Lung microvascular endothelial cell (primary cell): ENCODE results near the gene GLYATL3. TPM values are rescaled to one million over a fixed set of nuclear protein-coding genes. Genes with fewer than 3 reads are reported as not detected.

Experiments
- DNase-seq, 2 donors: peaks; one replicate each; pipeline versions ENCODE4 v3.0.0 to v3.0.0-alpha.2; 2010; ENCODE audit warnings: low read depth in 2 of 2
- total RNA-seq: library from RNA; depleted of rRNA; stranded (reverse); fragments of >200 nt; gene quantifications from 2 replicates; pipeline ENCODE4 v1.2.1, GENCODE V29; 2014

GLYATL3 gene
- total RNA-seq, 1 donor from 2014 or later: not detected

DNA sequence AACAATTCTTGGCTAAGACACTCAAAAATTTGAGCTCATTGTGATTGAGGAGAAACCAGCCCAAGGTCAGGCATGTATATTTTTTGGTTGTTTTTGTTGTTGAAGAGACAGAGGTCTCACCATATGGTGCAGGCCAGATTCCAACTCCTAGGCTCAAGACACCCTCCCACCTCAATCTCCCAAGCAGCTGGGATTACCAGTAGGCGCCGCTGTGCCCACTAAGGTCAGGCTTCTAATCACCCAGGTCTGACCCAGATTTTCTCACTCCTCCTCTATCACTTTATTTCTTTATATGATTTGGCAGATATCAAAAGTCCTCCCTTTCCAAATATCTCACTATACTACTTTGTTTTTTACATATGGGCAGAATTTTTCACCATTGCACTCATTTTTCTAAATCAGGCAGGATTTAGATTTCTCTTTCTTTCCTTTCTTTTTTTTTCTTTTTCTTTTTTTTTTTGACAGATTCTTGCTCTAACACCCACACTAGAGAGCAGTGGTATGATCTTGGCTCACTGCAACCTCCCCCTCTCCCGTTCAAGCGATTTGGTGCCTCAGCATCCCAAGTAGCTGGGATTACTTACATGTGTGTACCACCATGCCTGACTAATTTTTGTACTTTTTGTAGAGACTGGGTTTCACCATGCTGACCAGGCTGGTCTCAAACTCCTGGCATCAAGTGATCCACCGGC lies 49.0 kb downstream of the GLYATL3 start:
- DNase-seq: peak in 1 of 2 donors; percentile 22

DNA sequence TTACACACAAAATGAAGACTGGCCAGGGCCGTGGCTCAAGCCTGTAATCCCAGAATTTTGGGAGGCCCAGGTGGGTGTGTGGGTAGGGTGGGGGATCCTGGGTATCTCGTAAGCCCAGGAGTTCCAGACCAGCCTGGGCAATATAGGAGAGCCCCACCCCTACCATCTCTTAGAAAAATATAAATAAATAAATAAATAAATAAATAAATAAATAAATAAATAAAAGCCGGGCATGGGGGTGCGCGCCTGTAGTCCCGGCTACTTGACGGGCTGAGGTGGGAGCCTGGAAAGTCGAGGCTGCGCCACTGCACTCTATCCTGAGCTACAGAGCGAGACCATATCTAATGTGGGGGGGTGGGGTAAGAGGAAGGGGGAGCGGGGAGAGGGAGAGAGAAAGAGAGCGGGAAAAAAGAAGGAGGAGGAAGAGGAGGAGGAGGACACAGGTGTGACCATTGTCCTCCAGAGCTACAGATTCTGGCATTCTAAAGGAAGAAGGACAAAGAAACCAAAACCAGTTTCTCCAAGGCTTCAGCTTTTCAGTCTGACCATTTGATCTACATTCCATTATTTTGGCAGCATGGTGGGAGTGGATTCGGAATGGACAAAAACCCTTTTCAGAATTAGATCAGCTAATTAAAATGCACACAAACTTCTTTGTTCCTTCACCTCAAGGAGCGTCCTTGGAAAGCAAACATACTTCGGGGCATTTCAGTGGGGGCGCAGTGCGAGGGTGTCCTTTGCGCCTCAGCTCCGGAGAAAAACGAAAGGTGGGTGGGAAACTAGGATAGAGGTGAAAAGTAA lies 50.2 kb downstream of the GLYATL3 start:
- DNase-seq: no peak

DNA sequence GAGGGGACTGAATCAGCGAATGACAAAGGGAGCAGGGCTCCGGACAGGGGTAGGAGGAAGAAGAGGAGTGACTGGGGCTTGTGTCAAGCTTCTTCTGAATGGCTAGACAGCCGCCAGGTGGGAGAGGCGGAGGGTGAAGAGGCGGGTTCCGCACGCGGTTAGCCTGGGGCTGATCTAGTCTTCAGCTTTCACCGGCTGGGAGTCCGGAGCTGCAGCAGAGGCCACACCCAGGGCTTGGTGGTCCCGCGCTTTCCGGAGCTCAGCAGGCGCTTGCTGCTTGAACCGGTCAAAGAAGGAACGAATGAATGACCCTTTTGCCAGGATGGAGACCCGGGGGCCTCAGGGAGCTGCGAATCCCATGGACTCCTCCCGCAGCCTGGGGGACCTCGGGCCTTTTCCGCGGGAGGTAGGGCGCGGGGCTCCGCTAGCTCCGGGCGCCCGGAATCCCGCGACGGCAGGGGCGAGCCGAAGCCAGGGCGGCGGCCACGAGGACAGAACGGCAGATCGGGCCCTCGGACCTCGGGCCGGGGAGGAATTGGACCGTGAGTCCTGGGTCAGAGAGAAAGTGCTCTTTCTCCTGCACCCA lies 50.9 kb downstream of the GLYATL3 start, which contains the start of gene C6orf141:
Gene C6orf141, plus strand, starts transcription at position 177 of the 586 bp plus-strand sequence. Its CDS starts 125 bp downstream, at position 302.
- DNase-seq: peak; percentile 27 to 71

DNA sequence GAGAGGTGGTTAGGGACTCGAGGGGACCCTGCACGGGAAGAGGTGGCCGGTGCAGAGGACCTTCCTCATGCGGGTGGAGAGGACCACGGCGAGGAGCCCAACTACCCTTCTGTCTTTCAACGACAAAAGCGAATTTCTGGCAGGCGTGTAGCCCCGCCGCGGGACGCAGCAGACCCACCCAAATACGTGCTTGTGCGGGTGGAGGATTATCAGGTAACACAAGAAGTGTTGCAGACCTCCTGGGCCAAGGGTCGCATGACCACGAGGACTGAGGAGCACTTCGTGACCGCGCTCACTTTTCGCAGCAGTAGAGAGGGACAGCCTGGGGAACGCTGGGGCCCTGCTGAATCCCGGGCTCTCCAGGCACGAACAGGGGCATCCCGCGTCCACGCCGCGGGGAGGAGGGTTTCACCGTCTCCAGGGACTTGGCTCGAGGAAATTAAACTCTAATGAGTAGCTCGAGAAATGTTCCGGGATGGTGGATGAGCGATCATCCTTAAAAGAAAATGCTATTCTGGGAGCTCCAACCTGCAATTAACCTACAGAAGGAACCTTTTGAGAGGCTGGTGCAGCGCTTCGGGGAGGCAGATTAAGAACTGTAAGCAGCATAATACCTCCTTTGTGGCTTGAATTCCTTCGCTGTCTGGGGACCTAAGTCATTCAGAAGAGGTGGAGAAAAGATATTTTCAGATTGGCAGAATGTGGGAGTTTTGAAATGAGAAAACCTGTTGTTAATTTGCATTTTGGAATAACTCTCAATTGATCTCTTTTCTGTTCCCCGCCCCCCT lies 51.5 kb downstream of the GLYATL3 start:
- DNase-seq: peak; percentile 25 to 49

DNA sequence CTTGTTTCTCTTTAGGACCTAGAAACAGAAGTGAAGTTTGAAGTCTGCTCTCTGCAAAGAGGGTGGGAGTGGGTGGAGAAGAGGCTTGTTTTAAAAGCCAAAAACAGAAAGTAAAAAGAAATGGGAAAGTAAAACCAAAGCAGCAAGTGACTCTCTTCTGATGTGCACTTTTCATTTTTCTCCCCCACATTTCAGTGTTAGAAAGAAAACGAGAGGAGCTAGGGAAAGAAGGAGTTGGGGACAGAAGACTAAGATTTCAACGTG lies 52.1 kb downstream of the GLYATL3 start:
- DNase-seq: peak in 1 of 2 donors; percentile 30

DNA sequence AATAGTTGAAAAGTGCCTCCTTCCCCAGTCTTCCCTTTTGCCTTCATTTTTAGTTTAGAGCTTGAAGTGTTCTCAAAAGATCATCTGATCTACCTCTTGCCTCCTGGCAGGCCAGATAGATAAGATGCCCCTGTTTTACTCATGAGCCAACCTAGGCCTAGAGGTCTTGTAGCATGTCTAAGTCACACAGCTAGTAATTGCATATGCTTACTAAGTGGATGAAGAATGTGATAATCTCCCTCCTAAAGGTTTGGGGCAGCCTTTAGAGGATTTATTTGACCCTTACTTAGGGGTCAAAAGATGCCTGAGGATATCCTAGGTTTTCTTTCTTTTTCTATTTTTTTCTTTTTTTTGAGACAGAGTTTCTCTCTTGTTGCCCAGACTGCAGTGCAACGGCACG lies 52.9 kb downstream of the GLYATL3 start:
- no peak for DNase-seq

DNA sequence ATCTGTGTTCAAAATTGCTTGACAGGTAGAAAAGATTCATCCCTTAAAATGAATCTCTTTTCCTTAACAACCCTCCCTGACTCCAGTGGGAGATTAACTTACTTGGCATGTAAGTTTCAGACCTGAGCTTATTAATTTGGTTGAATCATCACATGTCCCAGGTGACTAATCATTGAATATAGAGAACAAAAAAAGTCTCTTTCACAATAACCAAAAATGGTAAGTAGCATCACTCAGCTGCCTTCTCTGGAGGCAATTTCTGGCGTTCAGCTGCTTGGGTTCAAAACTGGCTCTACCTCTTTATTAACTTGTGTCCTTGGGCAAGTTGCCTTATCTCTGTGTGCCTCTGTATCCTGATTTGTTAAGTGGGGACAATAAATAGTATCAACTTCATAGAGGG lies 53.7 kb downstream of the GLYATL3 start:
- DNase-seq: peak; percentile 7 to 31

DNA sequence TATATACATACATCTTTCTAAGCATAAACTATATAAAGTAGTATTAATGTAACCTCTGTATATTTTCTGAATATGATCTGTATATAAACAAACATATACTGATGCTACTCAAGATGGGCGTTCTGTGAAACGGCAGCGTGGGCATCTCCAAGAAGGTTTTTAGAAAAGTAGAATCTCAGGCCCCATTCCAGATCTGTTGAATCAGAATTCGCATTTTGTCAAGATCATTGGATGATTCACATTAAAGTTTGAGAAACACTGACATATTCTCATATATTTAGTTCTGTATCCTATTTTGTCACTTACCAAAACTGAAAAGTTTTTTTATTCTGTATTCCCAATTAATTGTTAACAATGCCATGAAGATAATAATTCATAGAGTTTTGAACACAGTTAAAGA lies 56.2 kb downstream of the GLYATL3 start:
- DNase-seq: no peak

DNA sequence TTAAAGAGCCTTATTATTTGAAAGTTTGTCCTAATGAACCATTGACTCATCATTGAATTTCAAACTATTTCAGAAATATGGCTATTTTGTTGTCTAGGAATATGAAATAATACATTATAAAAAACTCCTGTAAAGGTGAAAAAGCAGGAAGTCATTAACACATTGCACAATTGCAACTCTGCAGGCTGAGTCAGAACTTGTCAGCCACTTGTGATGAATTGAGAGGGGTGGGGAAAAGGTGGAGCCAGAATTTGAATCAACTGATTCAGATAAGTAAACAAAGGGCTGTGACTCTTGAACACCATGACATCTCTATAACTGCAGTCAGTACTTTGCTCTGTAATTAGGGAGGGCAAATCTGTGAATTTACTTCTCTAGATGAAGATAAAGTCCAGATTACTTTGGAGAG lies 56.7 kb downstream of the GLYATL3 start:
- peak; percentile 94 to 95 for DNase-seq

DNA sequence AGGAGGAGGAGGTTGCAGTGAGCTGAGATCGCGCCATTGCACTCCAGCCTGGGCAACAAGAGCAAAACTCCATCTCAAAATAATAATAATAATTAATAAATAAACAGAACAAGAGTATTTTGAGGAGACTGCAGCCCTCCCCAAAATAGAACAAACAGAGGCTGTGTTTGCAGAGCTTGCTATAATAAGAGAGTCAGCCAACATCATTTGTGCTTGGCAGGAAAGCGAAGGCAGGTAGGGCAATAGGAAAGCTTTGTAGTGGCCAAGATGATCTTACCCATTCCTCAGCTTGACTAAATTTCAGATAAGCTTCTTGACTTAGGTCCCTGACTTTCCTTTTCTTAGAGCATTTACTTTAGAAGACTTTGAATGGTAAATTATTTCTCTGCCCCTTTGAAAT lies 57.5 kb downstream of the GLYATL3 start:
- no peak for DNase-seq

DNA sequence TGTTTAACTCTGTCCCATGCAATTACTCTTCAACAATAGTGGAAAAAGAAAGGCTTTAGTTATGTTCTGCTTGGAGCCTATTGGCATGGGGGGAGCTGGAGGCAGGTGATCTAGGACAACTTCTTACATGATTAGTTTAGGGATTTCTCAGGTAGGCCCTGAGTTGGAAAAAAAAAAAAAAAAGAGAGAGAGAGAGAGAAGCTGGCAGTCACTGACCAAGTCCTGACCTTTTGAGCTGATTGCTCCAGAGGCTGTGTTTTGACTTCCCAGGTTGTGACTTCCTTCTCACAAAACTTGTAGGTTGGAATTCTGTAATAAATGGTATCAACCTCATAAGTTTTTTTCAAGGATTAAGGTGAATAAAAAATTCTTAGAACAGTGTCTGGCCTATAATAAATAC lies 58.5 kb downstream of the GLYATL3 start:
- no peak for DNase-seq

DNA sequence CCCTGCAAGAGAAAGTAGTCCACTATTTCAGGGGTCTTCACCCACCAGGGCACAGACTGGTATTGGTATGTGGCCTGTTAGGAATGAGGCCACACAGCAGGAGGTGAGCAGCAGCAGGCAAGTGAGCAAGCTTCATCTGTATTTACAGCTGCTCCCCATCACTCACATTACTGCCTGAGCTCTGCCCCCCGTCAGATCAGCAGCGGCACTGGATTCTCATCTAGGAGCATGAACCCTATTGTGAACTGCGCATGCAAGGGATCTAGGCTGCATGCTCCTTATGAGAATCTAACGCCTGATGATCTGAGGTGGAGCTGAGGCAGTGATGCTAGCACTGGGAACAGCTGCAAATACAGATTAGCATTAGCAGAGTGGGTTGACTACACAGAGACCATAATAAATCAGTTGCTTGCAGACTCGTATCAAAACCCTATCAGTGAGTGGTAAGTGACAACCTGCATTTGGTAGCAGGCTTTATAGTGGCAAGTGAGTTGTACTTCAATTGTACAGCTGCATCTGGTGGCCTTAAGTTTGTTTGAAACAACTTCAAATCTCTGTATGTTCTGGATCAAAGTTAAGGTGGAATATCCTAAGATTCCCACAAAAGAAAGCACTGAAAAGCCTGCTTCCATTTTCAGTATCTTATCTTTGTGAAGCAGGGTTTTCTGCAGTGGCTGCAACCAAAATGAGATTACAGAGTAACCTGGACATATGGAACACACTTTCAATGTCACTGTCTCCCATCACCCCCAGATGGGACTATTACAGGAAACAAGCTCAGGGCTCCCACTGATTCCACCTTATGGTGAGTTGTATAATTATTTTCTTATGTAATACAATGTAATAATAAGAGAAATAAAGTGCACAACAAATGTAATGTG lies 63.5 kb downstream of the GLYATL3 start:
- no peak for DNase-seq

DNA sequence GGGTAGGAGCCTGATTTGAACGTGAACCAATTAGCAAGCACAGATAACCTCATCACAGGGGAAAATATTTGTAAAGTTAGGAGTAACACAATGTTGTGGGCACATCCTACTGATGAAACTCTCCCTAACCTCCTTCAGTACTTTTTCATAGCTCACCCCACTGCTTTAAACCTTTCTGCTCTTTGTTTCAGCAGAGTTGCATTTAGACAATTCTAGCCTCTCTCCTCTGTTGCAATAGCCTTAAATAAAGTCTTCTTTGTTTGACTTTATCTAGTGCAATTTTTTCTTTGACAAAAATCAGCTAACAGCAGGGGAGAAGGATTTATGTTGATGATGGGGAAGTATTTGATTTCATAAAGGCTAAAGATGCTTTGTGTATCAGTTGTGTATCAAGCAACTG lies 64.8 kb downstream of the GLYATL3 start:
- DNase-seq: no peak

DNA sequence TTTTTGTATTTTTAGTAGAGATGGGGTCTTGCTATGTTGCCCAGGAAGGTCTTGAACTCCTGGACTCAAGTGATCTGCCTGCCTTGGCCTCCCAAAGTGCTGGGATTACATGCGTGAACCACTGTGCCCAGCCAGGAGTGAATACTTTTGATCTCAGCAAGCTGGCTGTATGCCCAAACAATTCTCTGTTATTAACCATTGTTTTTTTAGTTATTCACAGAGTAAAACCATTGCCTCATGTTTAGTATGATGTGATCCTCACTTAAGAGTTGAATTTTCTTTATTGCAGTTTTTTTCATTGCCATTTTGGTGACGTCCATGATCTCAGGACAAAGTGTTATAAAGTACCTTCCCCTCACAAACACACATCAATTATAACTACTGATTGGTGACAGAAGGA lies 65.5 kb downstream of the GLYATL3 start:
- DNase-seq: peak; percentile 62 to 83

DNA sequence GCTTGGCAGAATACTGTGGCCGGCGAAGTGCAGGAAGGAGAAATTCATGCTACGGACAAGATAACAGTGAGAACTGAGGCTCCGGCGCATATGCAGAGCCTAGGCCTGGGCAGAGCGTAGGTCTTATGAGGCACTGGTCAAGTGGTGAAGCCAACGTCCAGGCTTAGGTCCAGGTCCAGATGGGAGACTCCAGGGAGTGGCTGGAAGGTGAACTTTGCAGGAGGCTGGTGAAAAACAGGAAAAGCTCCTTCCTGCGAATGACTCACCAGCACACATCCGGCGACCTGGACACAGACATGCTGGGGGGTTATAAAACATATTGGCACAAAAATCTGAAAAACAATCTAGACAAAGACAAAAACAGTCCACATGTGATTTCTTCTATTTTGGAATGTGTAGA lies 66.1 kb downstream of the GLYATL3 start:
- peak; percentile 97 to 99 for DNase-seq

DNA sequence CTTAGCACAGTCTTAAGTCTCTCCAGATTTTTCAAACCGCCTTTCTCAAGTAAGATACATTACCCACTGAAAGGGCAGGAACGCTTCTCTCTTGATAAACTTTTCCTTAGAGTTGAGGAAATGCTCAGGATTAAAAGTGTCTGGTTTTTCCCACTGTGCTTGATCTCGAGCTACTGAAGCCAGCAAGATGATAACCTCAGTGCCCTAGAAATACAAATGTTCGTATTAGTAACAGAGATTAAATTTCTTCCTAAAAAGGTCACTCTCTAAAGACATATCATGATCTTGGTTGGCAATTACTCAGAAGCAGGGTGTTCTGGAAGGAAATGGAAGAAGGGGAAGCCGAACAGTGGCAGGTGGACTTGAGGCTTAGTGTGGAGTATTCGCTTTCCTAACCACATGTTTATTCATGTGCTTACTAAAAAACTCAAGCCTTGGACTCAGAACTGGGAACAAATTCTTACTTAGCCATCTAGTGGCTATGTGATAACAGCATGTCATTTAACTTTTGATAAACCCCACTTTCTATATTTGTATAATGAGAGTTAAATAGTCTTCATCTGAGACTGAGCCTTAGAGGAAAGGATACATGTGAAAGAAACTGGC lies 70.9 kb downstream of the GLYATL3 start:
- DNase-seq: peak; percentile 64 to 77

DNA sequence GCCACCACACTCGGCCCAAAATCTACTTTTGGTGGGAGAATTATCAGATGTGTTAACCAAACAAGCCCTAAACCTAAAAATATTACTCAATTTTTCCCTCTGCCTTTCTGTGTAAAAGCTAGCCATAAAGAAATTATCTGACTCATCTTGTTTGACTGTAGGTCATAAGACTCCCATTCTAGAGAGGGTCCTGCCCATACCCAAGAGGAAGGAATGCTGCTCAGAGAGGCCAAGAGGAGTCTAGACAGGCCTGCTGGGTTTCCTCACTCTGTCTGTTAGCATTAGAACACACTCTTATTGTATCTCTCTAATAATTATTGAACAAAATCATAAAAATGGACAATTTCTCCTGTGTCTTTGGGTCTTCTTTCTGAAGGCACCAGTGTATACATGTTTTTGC lies 76.9 kb downstream of the GLYATL3 start:
- no peak for DNase-seq
